Stimulated activated CD4-positive, alpha-beta T cell treated with anti-CD3 and anti-CD28 coated beads, Interleukin-2, amount 100 ng/mL, for 4 hours (primary cell): ENCODE results near the gene PYGO1.
"Not testable (repeated sequence)": the region's sequence is repeated elsewhere in the genome, so short reads cannot be mapped to it uniquely, and the experiment has no call there.

Experiments used
- DNase-seq: peaks from one replicate; pipeline ENCODE4 v3.0.0-alpha.2; 2020; ENCODE audit warnings: low read depth

PYGO1 gene

GRCh38 chr15:55564347-55565145 is 23.6 kb downstream of the PYGO1 start:
- DNase-seq = no peak

GRCh38 chr15:55562601-55563000 is 25.5 kb downstream of the PYGO1 start:
- no peak for DNase-seq

- no peak for DNase-seq
Observed at GRCh38 chr15:55555089-55555488, 33.1 kb downstream of the PYGO1 start.

- no peak for DNase-seq
Observed at GRCh38 chr15:55552926-55553325, 35.2 kb downstream of the PYGO1 start.

GRCh38 chr15:55552451-55552850 is 35.7 kb downstream of the PYGO1 start:
- no peak for DNase-seq

GRCh38 chr15:55549305-55549704 is 38.8 kb downstream of the PYGO1 start:
- DNase-seq = no peak

- DNase-seq = no peak
Observed at GRCh38 chr15:55546718-55547117, 41.4 kb downstream of the PYGO1 start.

GRCh38 chr15:55535436-55535835 is 52.7 kb downstream of the PYGO1 start:
- DNase-seq = no peak

- no peak for DNase-seq
Observed at GRCh38 chr15:55532944-55533343, 55.2 kb downstream of the PYGO1 start.

- no peak for DNase-seq
Observed at GRCh38 chr15:55530861-55531313, 57.3 kb downstream of the PYGO1 start.

- no peak for DNase-seq
Observed at GRCh38 chr15:55528812-55529211, 59.3 kb downstream of the PYGO1 start.

- no peak for DNase-seq
Observed at GRCh38 chr15:55527150-55527549, 61.0 kb downstream of the PYGO1 start.

GRCh38 chr15:55526559-55527036 is 61.5 kb downstream of the PYGO1 start:
- DNase-seq = no peak

- no peak for DNase-seq
Observed at GRCh38 chr15:55522742-55523450, 65.2 kb downstream of the PYGO1 start.

GRCh38 chr15:55518641-55519040 is 69.5 kb downstream of the PYGO1 start:
- DNase-seq = no peak

- no peak for DNase-seq
Observed at GRCh38 chr15:55518009-55518408, 70.1 kb downstream of the PYGO1 start.

GRCh38 chr15:55515991-55516776 is 72.0 kb downstream of the PYGO1 start:
- no peak for DNase-seq

GRCh38 chr15:55515491-55515890 is 72.7 kb downstream of the PYGO1 start:
- DNase-seq = no peak

GRCh38 chr15:55514414-55514850 is 73.7 kb downstream of the PYGO1 start:
- no peak for DNase-seq

GRCh38 chr15:55513621-55514413 is 74.3 kb downstream of the PYGO1 start:
- DNase-seq = not testable (repeated sequence)

- DNase-seq = no peak
Observed at GRCh38 chr15:55513152-55513551, 75.0 kb downstream of the PYGO1 start.

- DNase-seq = no peak
Observed at GRCh38 chr15:55507567-55507966, 80.6 kb downstream of the PYGO1 start.
